GM23338 (cell line): Measurements from ENCODE around the gene JAM2. TPM values are rescaled to one million over a fixed set of nuclear protein-coding genes. Genes with fewer than 3 reads are reported as not detected.

Source experiments
- ATAC-seq: fragments of 200-7000 bp; cut with Tn5 transposase; 3 replicates; pipeline ENCODE4 v1.9.1; 2020
- DNase-seq: peaks from one replicate; pipeline ENCODE4 v3.0.0-alpha.2; 2015; ENCODE audit warnings: low spot score
- H2AFZ ChIP-seq: fragments of 200-600 bp; sonication (generic); 2 replicates; pipeline ENCODE4 v1.8.0; 2016; ENCODE audit warnings: antibody characterized with exemption, mild to moderate bottlenecking, moderate library complexity
- H3F3A ChIP-seq: fragments of 200-600 bp; sonication (generic); replicated peaks from 2 replicates; pipeline ENCODE4 v1.8.0; 2017; ENCODE audit warnings: antibody characterized with exemption, mixed run types, low read depth
- H3K27ac ChIP-seq: fragments of 200-600 bp; sonication (generic); 2 replicates; pipeline ENCODE4 v1.6.1; 2016; ENCODE audit warnings: low read depth
- H3K27me3 ChIP-seq: fragments of 200-600 bp; sonication (generic); 2 replicates; pipeline ENCODE4 v1.8.0; 2016; ENCODE audit warnings: mild to moderate bottlenecking, mixed run types, moderate library complexity; ENCODE audit not compliant: insufficient read depth
- H3K36me3 ChIP-seq: fragments of 200-600 bp; sonication (generic); 2 replicates; pipeline ENCODE4 v1.8.0; 2016; ENCODE audit warnings: mild to moderate bottlenecking; ENCODE audit not compliant: insufficient read depth
- H3K4me1 ChIP-seq: fragments of 200-600 bp; sonication (generic); 2 replicates; pipeline ENCODE4 v1.8.0; 2016; ENCODE audit warnings: mild to moderate bottlenecking, moderate library complexity; ENCODE audit not compliant: insufficient read depth
- H3K4me2 ChIP-seq: fragments of 200-600 bp; sonication (generic); 2 replicates; pipeline ENCODE4 v1.7.1; 2017; ENCODE audit warnings: mixed run types
- H3K4me3 ChIP-seq: fragments of 200-600 bp; sonication (generic); 2 replicates; pipeline ENCODE4 v1.6.1; 2016; ENCODE audit warnings: mixed run types
- H3K79me2 ChIP-seq: fragments of 200-600 bp; sonication (generic); replicated peaks from 2 replicates; pipeline ENCODE4 v1.8.0; 2017; ENCODE audit warnings: mild to moderate bottlenecking; ENCODE audit not compliant: insufficient read depth
- H3K9me2 ChIP-seq: fragments of 200-600 bp; sonication (generic); 2 replicates; pipeline ENCODE4 v1.8.0; 2017; ENCODE audit not compliant: insufficient read depth
- H4K20me1 ChIP-seq: fragments of 200-600 bp; sonication (generic); replicated peaks from 2 replicates; pipeline ENCODE4 v1.8.0; 2017; ENCODE audit warnings: mild to moderate bottlenecking; ENCODE audit not compliant: insufficient read depth
- H3K27ac Mint-ChIP-seq: 2 replicates; pipeline ENCODE4 v1.8.0; 2020; ENCODE audit warnings: inconsistent platforms, mild to moderate bottlenecking, moderate library complexity, mixed read lengths
- H3K27me3 Mint-ChIP-seq: 3 replicates; pipeline ENCODE4 v1.8.0; 2022; ENCODE audit warnings: low read depth, mild to moderate bottlenecking, moderate library complexity, mixed read lengths, inconsistent platforms; ENCODE audit not compliant: insufficient read depth, poor library complexity
- H3K36me3 Mint-ChIP-seq: 3 replicates; pipeline ENCODE4 v1.8.0; 2021; ENCODE audit warnings: low read depth, mild to moderate bottlenecking, inconsistent platforms, moderate library complexity, mixed read lengths
- H3K4me1 Mint-ChIP-seq: 3 replicates; pipeline ENCODE4 v1.8.0; 2020; ENCODE audit warnings: mild to moderate bottlenecking, inconsistent platforms, mixed read lengths
- H3K4me3 Mint-ChIP-seq: 3 replicates; pipeline ENCODE4 v1.8.0; 2021; ENCODE audit warnings: moderate library complexity, mild to moderate bottlenecking, inconsistent platforms, mixed read lengths
- H3K9me3 Mint-ChIP-seq: 3 replicates; pipeline ENCODE4 v1.8.0; 2020; ENCODE audit warnings: moderate library complexity, mild to moderate bottlenecking, inconsistent platforms, mixed read lengths
- CREB1 ChIP-seq: fragments of 250-450 bp; sonication (Bioruptor Pico); IDR thresholded peaks from 2 replicates; pipeline ENCODE4 v1.5.0; 2020; ENCODE audit warnings: low read depth, mild to moderate bottlenecking, moderate library complexity
- CTCF ChIP-seq, 2 experiments: fragments of 200-600 bp in 1 of 2; sonication (generic) in 1 of 2; conservative IDR thresholded peaks; 2 replicates each; pipeline versions ENCODE4 v1.5.1 to v1.6.1; 2016 to 2017; ENCODE audit warnings: antibody characterized with exemption in 2 of 2, low read depth in 2 of 2, mild to moderate bottlenecking in 2 of 2, moderate library complexity in 1 of 2
- JUNB ChIP-seq: IDR thresholded peaks from one replicate; pipeline ENCODE4 v1.6.1; 2016; ENCODE audit warnings: antibody characterized with exemption; ENCODE audit not compliant: unreplicated experiment
- NANOG ChIP-seq: IDR thresholded peaks from 2 replicates; pipeline ENCODE4 v1.6.1; 2016; ENCODE audit warnings: antibody characterized with exemption, borderline replicate concordance
- POLR2AphosphoS5 ChIP-seq: IDR thresholded peaks from 2 replicates; pipeline ENCODE4 v1.6.1; 2016; ENCODE audit warnings: antibody characterized with exemption, low read depth
- REST ChIP-seq: IDR thresholded peaks from one replicate; pipeline ENCODE4 v1.6.1; 2018; ENCODE audit warnings: antibody characterized with exemption; ENCODE audit not compliant: unreplicated experiment
- ZNF114 ChIP-seq: fragments of 250-450 bp; sonication (Bioruptor Pico); IDR thresholded peaks from 2 replicates; pipeline ENCODE4 v1.5.0; 2020; ENCODE audit warnings: mild to moderate bottlenecking, moderate library complexity
- ZNF331 ChIP-seq: fragments of 250-450 bp; sonication (Bioruptor Pico); IDR thresholded peaks from 2 replicates; pipeline ENCODE4 v1.5.0; 2020; ENCODE audit warnings: low read depth, mild to moderate bottlenecking, moderate library complexity
- ZNF462 ChIP-seq: fragments of 250-450 bp; sonication (Bioruptor Pico); IDR thresholded peaks from 2 replicates; pipeline ENCODE4 v1.5.0; 2020; ENCODE audit warnings: mild to moderate bottlenecking, moderate library complexity
- polyA plus RNA-seq: library from polyadenylated mRNA; unstranded; fragments of >200 nt; fragmentation: Nextera tagmentation; extraction: Ambion mirVana; gene quantifications from 2 replicates; pipeline ENCODE4 v1.2.1, GENCODE V29; 2016
- total RNA-seq: library from RNA; depleted of rRNA; stranded (reverse); fragments of >200 nt; shearing (Covaris generic); gene quantifications from 2 replicates; pipeline ENCODE4 v1.2.3, GENCODE V29; 2014

JAM2 gene
- total and polyA plus RNA-seq, 2 experiments from 2014 or later: 4.9 to 14.6 TPM

- H4K20me1 ChIP-seq: no peaks in the 10 kb centered on the region
- no peaks in the 10 kb centered on the region for H3K9me3 Mint-ChIP-seq
- DNase-seq (peak; percentile 74), ATAC-seq (peak; percentile 65)
- H3K4me3 Mint-ChIP-seq: no peak overlapping the region
- no peak for TF ChIP-seq ZNF114
- peak; percentile 33 to 42; a peak in 3 of 4 replicates for TF ChIP-seq CTCF (conservative IDR thresholded peaks at IDR 0.05; ENCODE audit: low read depth in 2 of 2)
- no peak for TF ChIP-seq JUNB
- H3K79me2 ChIP-seq: no peaks in the 10 kb centered on the region
- no peak overlapping the region for H3K27ac ChIP-seq
- no peaks in the 10 kb centered on the region for H3K27me3 ChIP-seq
- H3F3A ChIP-seq: no peaks in the 10 kb centered on the region
- no peak overlapping the region for H3K4me2 ChIP-seq
- no peaks in the 10 kb centered on the region for H3K9me2 ChIP-seq
- no peaks in the 10 kb centered on the region for H3K4me1 ChIP-seq
- no peak overlapping the region for H3K4me3 ChIP-seq
- H3K27me3 Mint-ChIP-seq: no peaks in the 10 kb centered on the region
- H3K4me1 Mint-ChIP-seq: peaks cover 2% of the 10 kb centered on the region; the same call in 1 of the 3 replicates
- H3K27ac Mint-ChIP-seq: peak overlapping the region; percentile 80
- H3K36me3 Mint-ChIP-seq: no peaks in the 10 kb centered on the region
- no peaks in the 10 kb centered on the region for H3K36me3 ChIP-seq
- no peak overlapping the region for H2AFZ ChIP-seq
These were observed 70.7 kb downstream of the JAM2 start for GRCh38 chr21:25709684-25710265.

DNA sequence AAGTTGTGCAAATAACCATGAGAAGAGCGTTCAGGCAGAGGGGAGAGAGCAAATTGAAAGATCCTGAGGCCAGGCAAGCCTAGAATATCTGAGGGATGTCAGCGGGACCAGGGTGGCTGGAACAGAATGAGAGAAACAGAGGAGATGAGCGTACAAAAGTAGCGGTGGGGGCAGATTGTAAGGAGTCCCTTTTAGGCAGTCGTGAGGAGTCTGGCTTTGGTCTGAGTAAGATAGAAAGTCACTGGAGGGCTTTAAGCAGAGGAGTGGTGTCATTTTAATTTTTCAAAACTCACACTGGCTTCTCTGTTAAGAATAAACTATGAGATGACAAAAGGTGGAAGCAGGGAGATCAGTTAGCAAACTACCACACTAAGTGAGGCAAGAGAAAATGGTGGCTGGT lies 71.5 kb downstream of the JAM2 start:
- H3K4me2 ChIP-seq: no peak overlapping the region
- no peaks in the 10 kb centered on the region for H3K4me1 ChIP-seq
- H2AFZ ChIP-seq: no peak overlapping the region
- H3K27ac Mint-ChIP-seq: no peak overlapping the region
- DNase-seq: no peak
- H4K20me1 ChIP-seq: no peaks in the 10 kb centered on the region
- no peaks in the 10 kb centered on the region for H3K36me3 ChIP-seq
- no peaks in the 10 kb centered on the region for H3F3A ChIP-seq
- ATAC-seq: no peak
- no peaks in the 10 kb centered on the region for H3K9me3 Mint-ChIP-seq
- no peaks in the 10 kb centered on the region for H3K27me3 ChIP-seq
- H3K27ac ChIP-seq: no peak overlapping the region
- H3K36me3 Mint-ChIP-seq: no peaks in the 10 kb centered on the region
- H3K27me3 Mint-ChIP-seq: no peaks in the 10 kb centered on the region
- H3K4me1 Mint-ChIP-seq: peaks cover 2% of the 10 kb centered on the region; the same call in 1 of the 3 replicates
- TF ChIP-seq ZNF462 (CRISPR knock-in tag): no peak
- no peak for TF ChIP-seq ZNF331 (CRISPR knock-in tag)
- TF ChIP-seq NANOG: no peak
- no peak for TF ChIP-seq CREB1
- TF ChIP-seq POLR2AphosphoS5: no peak
- no peak for TF ChIP-seq REST
- H3K4me3 Mint-ChIP-seq: no peak overlapping the region
- H3K79me2 ChIP-seq: no peaks in the 10 kb centered on the region
- no peak overlapping the region for H3K4me3 ChIP-seq
- no peaks in the 10 kb centered on the region for H3K9me2 ChIP-seq
